Skeletal muscle cell (primary cell): ENCODE data around the gene FAM43A.
A peak's percentile ranks its signal among the peaks of the same experiment; 100 is the strongest.

ENCODE experiments used
- DNase-seq: peaks from one replicate; pipeline ENCODE4 v3.0.0-alpha.2; 2010; ENCODE audit warnings: low read depth
- H3K4me3 ChIP-seq: 2 replicates; pipeline ENCODE4 v1.5.1; 2011; ENCODE audit warnings: low read depth, mild to moderate bottlenecking, control low read depth, low read length, moderate library complexity

The FAM43A gene

GRCh38 chr3:194696702-194697101 is 11.0 kb downstream of the FAM43A start:
- DNase-seq: no peak
- no peak overlapping the region for H3K4me3 ChIP-seq

GRCh38 chr3:194702545-194702944 is 16.9 kb downstream of the FAM43A start:
- H3K4me3 ChIP-seq: no peak overlapping the region
- no peak for DNase-seq

GRCh38 chr3:194705227-194705626 is 19.5 kb downstream of the FAM43A start:
- DNase-seq: no peak
- H3K4me3 ChIP-seq: no peak overlapping the region

GRCh38 chr3:194705761-194706160 is 20.1 kb downstream of the FAM43A start:
- no peak overlapping the region for H3K4me3 ChIP-seq
- no peak for DNase-seq

- DNase-seq: no peak
- no peak overlapping the region for H3K4me3 ChIP-seq
Observed at GRCh38 chr3:194707147-194707540, 21.5 kb downstream of the FAM43A start.

- H3K4me3 ChIP-seq: no peak overlapping the region
- no peak for DNase-seq
Observed at GRCh38 chr3:194711286-194711685, 25.6 kb downstream of the FAM43A start.

- DNase-seq: peak; percentile 87
- no peak overlapping the region for H3K4me3 ChIP-seq
Observed at GRCh38 chr3:194711913-194712312, 26.2 kb downstream of the FAM43A start.

GRCh38 chr3:194713299-194714136 is 27.8 kb downstream of the FAM43A start:
- no peak overlapping the region for H3K4me3 ChIP-seq

GRCh38 chr3:194714137-194714455 is 28.4 kb downstream of the FAM43A start:
- no peak for DNase-seq
- no peak overlapping the region for H3K4me3 ChIP-seq

More at GRCh38 chr3:194713299-194714136, 27.8 kb downstream of the FAM43A start:
- no peak for DNase-seq

- no peak overlapping the region for H3K4me3 ChIP-seq
- DNase-seq: no peak
Observed at GRCh38 chr3:194714564-194714963, 28.9 kb downstream of the FAM43A start.

GRCh38 chr3:194715022-194715800 is 29.5 kb downstream of the FAM43A start:
- H3K4me3 ChIP-seq: no peak overlapping the region
- DNase-seq: no peak

GRCh38 chr3:194718079-194718478 is 32.4 kb downstream of the FAM43A start:
- H3K4me3 ChIP-seq: no peak overlapping the region
- no peak for DNase-seq

- no peak for DNase-seq
- H3K4me3 ChIP-seq: no peak overlapping the region
Observed at GRCh38 chr3:194720048-194720447, 34.4 kb downstream of the FAM43A start.

- H3K4me3 ChIP-seq: no peak overlapping the region
- DNase-seq: no peak
Observed at GRCh38 chr3:194723846-194724618, 38.3 kb downstream of the FAM43A start.

- no peak overlapping the region for H3K4me3 ChIP-seq
- DNase-seq: no peak
Observed at GRCh38 chr3:194725346-194725745, 39.7 kb downstream of the FAM43A start.

- H3K4me3 ChIP-seq: no peak overlapping the region
- no peak for DNase-seq
Observed at GRCh38 chr3:194727435-194728128, 41.9 kb downstream of the FAM43A start.

- no peak overlapping the region for H3K4me3 ChIP-seq
- DNase-seq: no peak
Observed at GRCh38 chr3:194728986-194729385, 43.3 kb downstream of the FAM43A start.

- no peak for DNase-seq
Observed at GRCh38 chr3:194730365-194730764, 44.7 kb downstream of the FAM43A start.

GRCh38 chr3:194731506-194732073 is 45.9 kb downstream of the FAM43A start:
- DNase-seq: no peak
- H3K4me3 ChIP-seq: no peak overlapping the region

More at GRCh38 chr3:194730365-194730764, 44.7 kb downstream of the FAM43A start:
- no peak overlapping the region for H3K4me3 ChIP-seq
